ENCODE measurements around the gene CAMSAP3.

- TF ChIP-seq CTCF (conservative IDR thresholded peaks at IDR 0.05) (no peak), ZFX (IDR thresholded peaks at IDR 0.05) (no peak)
Observed at GRCh38 chr19:7545904-7546303, 49.8 kb upstream of the CAMSAP3 start.

All from C4-2B (cell line).